HepG2 (cell line): ENCODE measurements around the gene PLCXD1. TPM values are rescaled to one million over a fixed set of nuclear protein-coding genes. Genes with fewer than 3 reads are reported as not detected.

Experiments
- AKAP8 ChIP-seq: sonication (generic); formaldehyde crosslinking; IDR thresholded peaks from 2 replicates; pipeline ENCODE4 v1.5.1; 2020; ENCODE audit warnings: mild to moderate bottlenecking, missing genetic modification reagents
- CEBPG ChIP-seq: IDR thresholded peaks from 2 replicates; pipeline ENCODE4 v1.6.1; 2016
- DZIP1 ChIP-seq: sonication (generic); formaldehyde crosslinking; IDR thresholded peaks from 2 replicates; pipeline ENCODE4 v1.5.0; 2020; ENCODE audit warnings: mild to moderate bottlenecking, missing genetic modification reagents
- MAX ChIP-seq: IDR thresholded peaks from 2 replicates; pipeline ENCODE4 v1.6.1; 2012; ENCODE audit warnings: inconsistent platforms
- MED8 ChIP-seq: sonication (generic); formaldehyde crosslinking; IDR thresholded peaks from 2 replicates; pipeline ENCODE4 v1.8.1; 2023; ENCODE audit warnings: mild to moderate bottlenecking, missing genetic modification reagents; ENCODE audit not compliant: insufficient replicate concordance
- MEIS1 ChIP-seq: sonication (generic); formaldehyde crosslinking; IDR thresholded peaks from 2 replicates; pipeline ENCODE4 v1.9.0; 2021; ENCODE audit warnings: mild to moderate bottlenecking, missing genetic modification reagents, moderate library complexity, borderline replicate concordance
- MNT ChIP-seq: fragments of 450-650 bp; IDR thresholded peaks from 2 replicates; pipeline ENCODE4 v1.6.1; 2016
- SNAPC2 ChIP-seq: sonication (generic); formaldehyde crosslinking; IDR thresholded peaks from 2 replicates; pipeline ENCODE4 v1.8.1; 2022; ENCODE audit warnings: mild to moderate bottlenecking, missing genetic modification reagents
- STAG1 ChIP-seq: sonication (generic); formaldehyde crosslinking; IDR thresholded peaks from 2 replicates; pipeline ENCODE4 v1.4.0; 2020; ENCODE audit warnings: missing genetic modification reagents
- TBX3 ChIP-seq: fragments of 450-650 bp; IDR thresholded peaks from 2 replicates; pipeline ENCODE4 v1.6.1; 2017; ENCODE audit warnings: antibody characterized with exemption, mild to moderate bottlenecking, inconsistent platforms, borderline replicate concordance
- TSC22D2 ChIP-seq: sonication (generic); formaldehyde crosslinking; IDR thresholded peaks from 2 replicates; pipeline ENCODE4 v1.5.1; 2020; ENCODE audit warnings: missing genetic modification reagents, mild to moderate bottlenecking, borderline replicate concordance
- ZBTB43 ChIP-seq: sonication (generic); formaldehyde crosslinking; conservative IDR thresholded peaks from 2 replicates; pipeline ENCODE4 v1.4.0; 2020; ENCODE audit warnings: missing genetic modification reagents
- ZBTB7A ChIP-seq: sonication (generic); formaldehyde crosslinking; IDR thresholded peaks from 2 replicates; pipeline ENCODE4 v1.8.0; 2022; ENCODE audit warnings: mild to moderate bottlenecking, missing genetic modification reagents
- ZFP62 ChIP-seq: sonication (generic); formaldehyde crosslinking; IDR thresholded peaks from 2 replicates; pipeline ENCODE4 v1.4.0; 2020; ENCODE audit warnings: missing genetic modification reagents
- ZNF407 ChIP-seq: sonication (generic); formaldehyde crosslinking; IDR thresholded peaks from one replicate; pipeline ENCODE4 v1.5.1; 2020; ENCODE audit warnings: mild to moderate bottlenecking, missing genetic modification reagents; ENCODE audit errors: not compliant biosample characterization
- ZNF563 ChIP-seq: sonication (generic); formaldehyde crosslinking; IDR thresholded peaks from 2 replicates; pipeline ENCODE4 v1.8.0; 2022; ENCODE audit warnings: mild to moderate bottlenecking, moderate library complexity, missing genetic modification reagents
- ZNF572 ChIP-seq: sonication (generic); formaldehyde crosslinking; IDR thresholded peaks from 2 replicates; pipeline ENCODE4 v1.5.1; 2020; ENCODE audit warnings: mild to moderate bottlenecking, missing genetic modification reagents
- polyA plus RNA-seq, 8 experiments: library from polyadenylated mRNA; depleted of rRNA in 3 of 8; stranded (reverse) in 7 of 8; unstranded in 1 of 8; fragments of >200 nt; fragmentation: Illumina TruSeq in 4 of 8; extraction: Trizol in 4 of 8; gene quantifications; 2 replicates each; pipeline versions ENCODE4 v1.2.1 to v1.2.3, GENCODE V29; 2011 to 2016; ENCODE audit warnings: low read depth in 4 of 8, missing spikeins in 1 of 8, mixed read lengths in 1 of 8; ENCODE audit not compliant: insufficient read depth in 1 of 8
- total RNA-seq, 5 experiments: library from RNA; depleted of rRNA; stranded (reverse); fragments of >200 nt; fragmentation: Illumina TruSeq; extraction: Trizol; gene quantifications; 2 replicates each; pipeline ENCODE4 v1.2.3, GENCODE V29; 2016; ENCODE audit warnings: low read depth in 1 of 5

The PLCXD1 gene
- total and polyA plus RNA-seq, 2 of the 13 experiments (the other 11 are each of a cell fraction or from before 2014, with no cell fraction given): 87.7 to 153 TPM

GRCh38 chrX:270848-271367 is 10.3 kb upstream of the PLCXD1 start (continued):
- TF ChIP-seq STAG1 (CRISPR knock-in tag) (no peak), ZBTB43 (peak; percentile 65), DZIP1 (CRISPR knock-in tag) (no peak), CEBPG (CRISPR knock-in tag) (no peak), ZNF572 (no peak), ZNF407 (CRISPR knock-in tag) (no peak), TSC22D2 (CRISPR knock-in tag) (no peak), MNT (no peak), SNAPC2 (no peak), MEIS1 (CRISPR knock-in tag) (peak; percentile 26; the same call in 1 of the 2 replicates), AKAP8 (CRISPR knock-in tag) (peak; percentile 72), MAX (no peak), TBX3 (peak; percentile 18; the same call in 1 of the 2 replicates), ZFP62 (CRISPR knock-in tag) (no peak), ZNF563 (CRISPR knock-in tag) (peak; percentile 64), ZBTB7A (CRISPR knock-in tag) (no peak), MED8 (CRISPR knock-in tag) (no peak)
